ENCODE data around the gene COPS9.

Gene COPS9

GRCh38 chr2:240139666-240140393 is 3.7 kb upstream of the COPS9 start:
- no peaks in the 10 kb centered on the region for H3K9me3 ChIP-seq (ENCODE audit: insufficient read depth, low read depth, low read length)
- peaks cover 16% of the 10 kb centered on the region for H3K4me1 ChIP-seq (ENCODE audit: insufficient read depth, low read length)
- no peaks in the 10 kb centered on the region for H3K36me3 ChIP-seq (ENCODE audit: insufficient read depth, low read length)
- H3K9ac ChIP-seq (ENCODE audit: low read depth, low read length): no peak overlapping the region
- H3K27me3 ChIP-seq (ENCODE audit: insufficient read depth, low read length): peaks cover 11% of the 10 kb centered on the region
- H3K27ac ChIP-seq (ENCODE audit: low read depth, low read length): no peak overlapping the region
- WGBS: 51% methylated on average over 14 of the region's 14 CpGs
- no peak overlapping the region for H3K4me3 ChIP-seq (ENCODE audit: low read length)

- H3K36me3 ChIP-seq (ENCODE audit: insufficient read depth, low read length): peaks cover 1% of the 10 kb centered on the region; the same call in 1 of the 2 replicates
- H3K9me3 ChIP-seq (ENCODE audit: insufficient read depth, low read depth, low read length): no peaks in the 10 kb centered on the region
- H3K27me3 ChIP-seq (ENCODE audit: insufficient read depth, low read length): peaks cover 11% of the 10 kb centered on the region
- H3K4me1 ChIP-seq (ENCODE audit: insufficient read depth, low read length): peaks cover 17% of the 10 kb centered on the region
- H3K9ac ChIP-seq (ENCODE audit: low read depth, low read length): no peak overlapping the region
- H3K27ac ChIP-seq (ENCODE audit: low read depth, low read length): no peak overlapping the region
- no peak overlapping the region for H3K4me3 ChIP-seq (ENCODE audit: low read length)
- 95% methylated on average over 15 of the region's 15 CpGs for WGBS
Observed at GRCh38 chr2:240139011-240139441, 2.9 kb upstream of the COPS9 start.

GRCh38 chr2:240138254-240138984 is 2.3 kb upstream of the COPS9 start:
- H3K9me3 ChIP-seq (ENCODE audit: insufficient read depth, low read depth, low read length): no peaks in the 10 kb centered on the region
- H3K27ac ChIP-seq (ENCODE audit: low read depth, low read length): no peak overlapping the region
- H3K36me3 ChIP-seq (ENCODE audit: insufficient read depth, low read length): peaks cover 8% of the 10 kb centered on the region
- H3K27me3 ChIP-seq (ENCODE audit: insufficient read depth, low read length): peaks cover 11% of the 10 kb centered on the region
- peaks cover 17% of the 10 kb centered on the region for H3K4me1 ChIP-seq (ENCODE audit: insufficient read depth, low read length)
- H3K4me3 ChIP-seq (ENCODE audit: low read length): no peak overlapping the region
- WGBS: 93% methylated on average over 9 of the region's 9 CpGs
- H3K9ac ChIP-seq (ENCODE audit: low read depth, low read length): no peak overlapping the region

- Histone ChIP-seq H3K4me3 (ENCODE audit: low read length) (no peak overlapping the region), H3K27ac (ENCODE audit: low read depth, low read length) (no peak overlapping the region), H3K4me1 (ENCODE audit: insufficient read depth, low read length) (peaks cover 17% of the 10 kb centered on the region), H3K27me3 (ENCODE audit: insufficient read depth, low read length) (peaks cover 11% of the 10 kb centered on the region), H3K36me3 (ENCODE audit: insufficient read depth, low read length) (peaks cover 14% of the 10 kb centered on the region), H3K9ac (ENCODE audit: low read depth, low read length) (no peak overlapping the region), H3K9me3 (ENCODE audit: insufficient read depth, low read depth, low read length) (no peaks in the 10 kb centered on the region)
- 90% methylated on average over 19 of the region's 19 CpGs for WGBS
Observed at GRCh38 chr2:240137596-240138253, 1.6 kb upstream of the COPS9 start.

GRCh38 chr2:240136671-240137292 is 677 bp upstream of the COPS9 start:
- H3K36me3 ChIP-seq (ENCODE audit: insufficient read depth, low read length): peaks cover 24% of the 10 kb centered on the region
- H3K27ac ChIP-seq (ENCODE audit: low read depth, low read length): no peak overlapping the region
- peak overlapping the region; percentile 90 for H3K4me3 ChIP-seq (ENCODE audit: low read length)
- H3K9ac ChIP-seq (ENCODE audit: low read depth, low read length): peak overlapping the region; percentile 77
- 49% methylated on average over 36 of the region's 36 CpGs for WGBS
- no peaks in the 10 kb centered on the region for H3K9me3 ChIP-seq (ENCODE audit: insufficient read depth, low read depth, low read length)
- H3K27me3 ChIP-seq (ENCODE audit: insufficient read depth, low read length): peaks cover 11% of the 10 kb centered on the region
- H3K4me1 ChIP-seq (ENCODE audit: insufficient read depth, low read length): peaks cover 17% of the 10 kb centered on the region

GRCh38 chr2:240135706-240136012 is 446 bp downstream of the COPS9 start:
- Histone ChIP-seq H3K4me1 (ENCODE audit: insufficient read depth, low read length) (peaks cover 14% of the 10 kb centered on the region), H3K27ac (ENCODE audit: low read depth, low read length) (no peak overlapping the region), H3K9me3 (ENCODE audit: insufficient read depth, low read depth, low read length) (no peaks in the 10 kb centered on the region), H3K27me3 (ENCODE audit: insufficient read depth, low read length) (peaks cover 11% of the 10 kb centered on the region), H3K4me3 (ENCODE audit: low read length) (peak overlapping the region; percentile 90), H3K36me3 (ENCODE audit: insufficient read depth, low read length) (peaks cover 35% of the 10 kb centered on the region), H3K9ac (ENCODE audit: low read depth, low read length) (peak overlapping the region; percentile 97)
- 2% methylated on average over 17 of the region's 17 CpGs for WGBS

GRCh38 chr2:240134956-240135520 is 1.1 kb downstream of the COPS9 start:
- no peaks in the 10 kb centered on the region for H3K9me3 ChIP-seq (ENCODE audit: insufficient read depth, low read depth, low read length)
- peak overlapping the region; percentile 97 for H3K9ac ChIP-seq (ENCODE audit: low read depth, low read length)
- H3K27me3 ChIP-seq (ENCODE audit: insufficient read depth, low read length): peaks cover 11% of the 10 kb centered on the region
- no peak overlapping the region for H3K27ac ChIP-seq (ENCODE audit: low read depth, low read length)
- H3K36me3 ChIP-seq (ENCODE audit: insufficient read depth, low read length): peaks cover 41% of the 10 kb centered on the region
- 76% methylated on average over 15 of the region's 15 CpGs for WGBS
- peaks cover 9% of the 10 kb centered on the region for H3K4me1 ChIP-seq (ENCODE audit: insufficient read depth, low read length)
- peak overlapping the region; percentile 90 for H3K4me3 ChIP-seq (ENCODE audit: low read length)

- H3K27ac ChIP-seq (ENCODE audit: low read depth, low read length): no peak overlapping the region
- H3K36me3 ChIP-seq (ENCODE audit: insufficient read depth, low read length): peaks cover 47% of the 10 kb centered on the region
- H3K27me3 ChIP-seq (ENCODE audit: insufficient read depth, low read length): peaks cover 11% of the 10 kb centered on the region
- H3K9ac ChIP-seq (ENCODE audit: low read depth, low read length): no peak overlapping the region
- peaks cover 7% of the 10 kb centered on the region; the same call in 1 of the 2 replicates for H3K4me1 ChIP-seq (ENCODE audit: insufficient read depth, low read length)
- H3K9me3 ChIP-seq (ENCODE audit: insufficient read depth, low read depth, low read length): no peaks in the 10 kb centered on the region
- WGBS: 90% methylated on average over 6 of the region's 6 CpGs
- H3K4me3 ChIP-seq (ENCODE audit: low read length): peak overlapping the region; percentile 90
Observed at GRCh38 chr2:240134466-240134865, 1.6 kb downstream of the COPS9 start.

- Histone ChIP-seq H3K9me3 (ENCODE audit: insufficient read depth, low read depth, low read length) (no peaks in the 10 kb centered on the region), H3K27ac (ENCODE audit: low read depth, low read length) (no peak overlapping the region), H3K9ac (ENCODE audit: low read depth, low read length) (no peak overlapping the region), H3K27me3 (ENCODE audit: insufficient read depth, low read length) (peaks cover 11% of the 10 kb centered on the region), H3K4me3 (ENCODE audit: low read length) (no peak overlapping the region), H3K4me1 (ENCODE audit: insufficient read depth, low read length) (peaks cover 7% of the 10 kb centered on the region; the same call in 1 of the 2 replicates), H3K36me3 (ENCODE audit: insufficient read depth, low read length) (peaks cover 58% of the 10 kb centered on the region)
- 97% methylated on average over 10 of the region's 10 CpGs for WGBS
Observed at GRCh38 chr2:240133401-240133800, 2.7 kb downstream of the COPS9 start.

- Histone ChIP-seq H3K9ac (ENCODE audit: low read depth, low read length) (no peak overlapping the region), H3K27me3 (ENCODE audit: insufficient read depth, low read length) (peaks cover 11% of the 10 kb centered on the region), H3K27ac (ENCODE audit: low read depth, low read length) (no peak overlapping the region), H3K9me3 (ENCODE audit: insufficient read depth, low read depth, low read length) (no peaks in the 10 kb centered on the region), H3K4me1 (ENCODE audit: insufficient read depth, low read length) (peaks cover 7% of the 10 kb centered on the region; the same call in 1 of the 2 replicates), H3K4me3 (ENCODE audit: low read length) (no peak overlapping the region), H3K36me3 (ENCODE audit: insufficient read depth, low read length) (peaks cover 66% of the 10 kb centered on the region)
- WGBS: 96% methylated on average over 5 of the region's 5 CpGs
Observed at GRCh38 chr2:240132651-240132980, 3.5 kb downstream of the COPS9 start.

Data from HUES64 (cell line).